Naive B cell (primary cell): ENCODE data around the gene COBL. TPM values are rescaled to one million over a fixed set of nuclear protein-coding genes. Genes with fewer than 3 reads are reported as not detected.

Experiments used
- ATAC-seq, 2 donors: fragments of 150-1000 bp; cut with Tn5 transposase; 2 replicates each; pipeline ENCODE4 v1.10.0; 2021; ENCODE audit warnings: low read depth in 2 of 2, mild to moderate bottlenecking in 2 of 2, moderate library complexity in 2 of 2
- DNase-seq: peaks from one replicate; pipeline ENCODE4 v3.0.0; 2022
- H3K27ac Mint-ChIP-seq, 6 donors: one replicate each; pipeline ENCODE4 v1.8.0; 2020 to 2022; ENCODE audit warnings: mild to moderate bottlenecking in 6 of 6, mixed read lengths in 6 of 6, moderate library complexity in 5 of 6, inconsistent platforms in 2 of 6
- H3K27me3 Mint-ChIP-seq, 3 donors: one replicate each; pipeline ENCODE4 v1.8.0; 2021 to 2022; ENCODE audit warnings: mixed read lengths in 3 of 3, mild to moderate bottlenecking in 1 of 3
- H3K36me3 Mint-ChIP-seq, 2 donors: one replicate each; pipeline ENCODE4 v1.8.0; 2020 to 2022; ENCODE audit warnings: mixed read lengths in 2 of 2, inconsistent platforms in 1 of 2, mild to moderate bottlenecking in 1 of 2
- H3K4me1 Mint-ChIP-seq, 3 donors: one replicate each; pipeline ENCODE4 v1.8.0; 2020 to 2022; ENCODE audit warnings: mixed read lengths in 3 of 3, inconsistent platforms in 1 of 3, mild to moderate bottlenecking in 1 of 3, moderate library complexity in 1 of 3
- H3K4me3 Mint-ChIP-seq, 8 donors: one replicate each; pipeline ENCODE4 v1.8.0; 2020 to 2022; ENCODE audit warnings: mild to moderate bottlenecking in 8 of 8, mixed read lengths in 8 of 8, moderate library complexity in 8 of 8, inconsistent platforms in 2 of 8
- H3K9me3 Mint-ChIP-seq, 7 donors: one replicate each; pipeline ENCODE4 v1.8.0; 2020 to 2022; ENCODE audit warnings: mixed read lengths in 7 of 7, mild to moderate bottlenecking in 5 of 7, inconsistent platforms in 2 of 7, moderate library complexity in 1 of 7
- polyA plus RNA-seq, 6 donors: library from polyadenylated mRNA; unstranded; fragments of 300-500 nt; fragmentation: Illumina TruSeq; gene quantifications; one replicate each; pipeline ENCODE4 v1.2.3, GENCODE V29; 2021; ENCODE audit warnings: low read depth in 6 of 6

The COBL gene
- polyA plus RNA-seq, 6 donors from 2014 or later, result not detected

DNA sequence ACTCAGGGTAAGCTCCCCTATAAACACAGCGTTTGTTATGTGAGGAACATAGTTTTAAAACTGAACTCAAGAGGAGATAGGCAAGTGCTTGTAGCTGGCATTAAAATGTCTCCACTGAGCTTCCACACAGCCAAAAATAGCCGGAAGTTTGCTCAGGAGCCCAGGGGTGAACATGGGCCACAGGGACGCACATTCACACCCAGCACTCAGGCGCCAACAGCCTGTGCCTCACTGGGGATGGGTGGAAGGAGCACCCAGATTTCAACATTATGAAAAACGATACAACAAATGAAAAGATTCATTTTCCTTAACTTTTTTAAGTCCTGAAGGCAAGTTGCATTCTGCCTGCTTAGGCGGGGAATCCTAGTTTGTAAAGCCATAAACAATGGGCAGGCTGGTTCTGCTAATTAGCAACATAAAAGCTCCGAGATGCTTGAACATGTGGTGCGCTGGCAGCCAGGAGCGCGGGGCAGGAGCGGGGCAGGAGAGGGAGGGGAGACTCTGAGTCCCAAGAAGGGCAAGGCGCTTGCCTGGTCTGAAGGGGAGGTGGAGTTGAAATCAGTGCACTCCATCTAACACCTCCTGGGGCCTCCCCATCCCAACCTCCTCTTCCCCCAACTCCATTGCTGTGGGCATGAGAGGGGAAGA lies 235.9 kb downstream of the COBL start:
- no peaks in the 10 kb centered on the region for H3K27me3 Mint-ChIP-seq
- H3K27ac Mint-ChIP-seq, result no peak overlapping the region
- H3K36me3 Mint-ChIP-seq, result no peaks in the 10 kb centered on the region
- H3K9me3 Mint-ChIP-seq, result no peaks in the 10 kb centered on the region
- peaks cover 0 to 4% (median 2%) of the 10 kb centered on the region in 3 donors for H3K4me1 Mint-ChIP-seq
- ATAC-seq, result no peak
- DNase-seq, result no peak
- H3K4me3 Mint-ChIP-seq, result no peak overlapping the region

DNA sequence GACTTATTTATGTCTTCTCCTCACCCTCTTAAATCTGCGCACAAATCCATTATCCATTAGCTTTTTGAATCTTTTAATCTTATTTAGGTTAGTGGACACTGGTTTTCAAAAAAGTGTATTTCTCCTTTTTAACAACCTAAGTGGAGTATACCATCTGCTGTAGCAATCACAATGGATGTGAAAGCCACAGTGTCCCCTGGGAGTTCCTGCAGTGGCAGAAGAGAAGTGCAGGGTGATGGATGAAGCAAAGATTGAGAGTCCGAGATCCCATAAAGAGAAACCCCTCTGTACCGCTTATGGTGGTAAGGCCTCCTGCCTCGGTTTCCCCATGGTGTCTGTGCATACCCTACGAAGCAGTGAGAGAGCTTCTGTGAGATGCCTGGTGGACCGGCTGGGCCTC lies 236.4 kb downstream of the COBL start:
- ATAC-seq, result no peak
- Mint-ChIP-seq H3K27me3 (no peaks in the 10 kb centered on the region), H3K4me1 (peaks cover 0 to 5% (median 3%) of the 10 kb centered on the region in 3 donors), H3K4me3 (no peak overlapping the region), H3K27ac (no peak overlapping the region), H3K36me3 (no peaks in the 10 kb centered on the region), H3K9me3 (no peaks in the 10 kb centered on the region)
- DNase-seq, result no peak

DNA sequence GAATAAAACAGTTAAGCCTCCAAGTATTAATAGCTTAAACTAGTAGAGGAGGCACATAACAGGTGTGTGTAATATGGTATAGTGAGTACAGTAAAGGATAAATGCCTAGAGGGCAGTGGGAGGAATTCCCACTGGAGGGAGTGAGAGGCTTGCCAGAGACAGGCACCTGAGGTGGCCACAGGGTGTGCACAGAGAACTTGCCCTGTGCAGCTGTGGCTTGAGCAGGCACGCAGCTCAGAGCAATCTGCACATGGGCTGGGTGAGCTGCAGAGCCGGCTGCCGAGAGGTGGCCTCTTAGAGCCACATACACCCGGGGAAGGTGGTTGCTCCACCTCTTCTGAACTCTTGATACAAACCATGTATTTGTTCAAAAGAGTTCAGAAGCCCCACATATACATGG lies 237.1 kb downstream of the COBL start:
- no peak overlapping the region for H3K4me3 Mint-ChIP-seq
- ATAC-seq (no peak), DNase-seq (no peak)
- H3K27ac Mint-ChIP-seq, result no peak overlapping the region
- H3K36me3 Mint-ChIP-seq, result no peaks in the 10 kb centered on the region
- H3K9me3 Mint-ChIP-seq, result no peaks in the 10 kb centered on the region
- H3K27me3 Mint-ChIP-seq, result no peaks in the 10 kb centered on the region
- H3K4me1 Mint-ChIP-seq, result peaks cover 0 to 5% (median 3%) of the 10 kb centered on the region in 3 donors

DNA sequence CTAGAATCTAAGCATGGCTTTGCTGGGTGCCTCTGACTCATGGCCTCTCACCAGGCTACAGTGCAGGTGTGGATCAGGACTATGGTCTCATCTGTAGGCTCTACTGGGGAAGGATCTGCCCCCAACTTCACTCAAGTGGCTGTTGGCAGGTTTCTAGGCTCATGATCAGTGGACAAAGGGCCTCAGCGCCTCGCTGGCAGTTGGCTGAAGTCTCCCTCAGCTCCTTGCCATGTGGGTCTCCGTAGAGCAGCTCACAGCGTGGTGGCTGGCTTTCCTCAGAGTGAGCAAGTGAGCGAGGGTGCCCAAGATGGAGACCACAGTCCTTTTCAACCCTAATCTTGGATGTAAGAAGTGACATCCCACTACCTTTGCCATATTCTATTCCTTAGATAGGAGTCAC lies 238.0 kb downstream of the COBL start:
- Mint-ChIP-seq H3K27ac (no peak overlapping the region), H3K27me3 (no peaks in the 10 kb centered on the region), H3K4me3 (no peak overlapping the region), H3K9me3 (no peaks in the 10 kb centered on the region), H3K4me1 (peaks cover 0 to 5% (median 3%) of the 10 kb centered on the region in 3 donors), H3K36me3 (no peaks in the 10 kb centered on the region)
- DNase-seq, result no peak
- ATAC-seq, result no peak

DNA sequence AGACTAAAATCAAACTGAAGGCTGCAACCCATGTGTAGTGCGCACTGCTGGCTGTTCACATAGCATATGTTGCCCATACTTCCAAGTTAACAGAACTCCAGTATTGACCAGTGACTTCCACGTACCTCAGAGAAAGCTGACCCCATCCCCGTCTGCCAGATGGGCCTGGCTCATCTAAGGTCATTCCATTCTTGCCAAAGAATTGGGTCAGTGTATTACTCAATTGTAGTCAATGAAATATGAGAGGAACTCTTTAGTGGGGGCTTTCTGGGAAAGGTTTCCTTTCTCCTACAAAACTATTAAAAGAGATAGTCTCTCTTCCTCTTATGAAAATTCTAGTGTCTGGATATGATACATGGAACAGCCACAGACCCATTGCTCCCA lies 238.6 kb downstream of the COBL start:
- Mint-ChIP-seq H3K4me1 (peaks cover 0 to 5% (median 3%) of the 10 kb centered on the region in 3 donors), H3K36me3 (no peaks in the 10 kb centered on the region), H3K9me3 (no peaks in the 10 kb centered on the region), H3K27ac (no peak overlapping the region), H3K4me3 (no peak overlapping the region), H3K27me3 (no peaks in the 10 kb centered on the region)
- DNase-seq (no peak), ATAC-seq (no peak)

DNA sequence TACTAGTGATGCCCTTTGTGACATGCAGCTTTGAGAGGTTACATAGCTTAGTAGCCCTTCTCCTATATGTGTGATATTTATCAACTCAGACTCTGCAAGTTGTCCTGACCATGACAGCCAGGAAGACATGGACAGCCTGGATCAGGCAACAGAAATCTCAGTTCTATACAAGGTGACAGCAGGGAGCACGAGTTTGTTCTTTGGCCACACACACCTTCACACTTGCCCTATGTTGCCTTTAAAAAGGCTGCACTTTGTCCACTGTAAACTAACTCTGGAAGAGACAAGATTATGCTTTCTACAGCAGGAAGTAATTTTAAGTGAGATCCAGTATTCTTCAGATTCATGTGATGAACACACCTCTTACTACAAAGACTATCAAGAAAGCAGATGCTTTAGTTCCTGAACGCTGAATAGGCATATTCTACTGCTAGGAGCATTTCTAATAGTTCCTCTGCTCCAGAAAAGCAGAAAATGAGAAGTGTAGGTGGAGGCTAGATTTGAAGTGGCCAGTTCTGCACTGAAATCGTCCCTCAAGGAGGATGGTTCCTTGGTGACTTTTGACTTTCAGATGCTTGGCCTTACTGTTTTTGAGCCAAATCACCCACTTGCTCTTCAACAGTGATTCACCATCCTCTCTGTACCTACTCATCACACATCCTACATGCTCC lies 239.2 kb downstream of the COBL start:
- no peaks in the 10 kb centered on the region for H3K27me3 Mint-ChIP-seq
- no peaks in the 10 kb centered on the region for H3K9me3 Mint-ChIP-seq
- peaks cover 0 to 5% (median 3%) of the 10 kb centered on the region in 3 donors for H3K4me1 Mint-ChIP-seq
- no peak for DNase-seq
- no peak overlapping the region for H3K4me3 Mint-ChIP-seq
- H3K36me3 Mint-ChIP-seq, result no peaks in the 10 kb centered on the region
- H3K27ac Mint-ChIP-seq, result peak overlapping the region in 1 of 6 donors; percentile 34
- ATAC-seq, result no peak

DNA sequence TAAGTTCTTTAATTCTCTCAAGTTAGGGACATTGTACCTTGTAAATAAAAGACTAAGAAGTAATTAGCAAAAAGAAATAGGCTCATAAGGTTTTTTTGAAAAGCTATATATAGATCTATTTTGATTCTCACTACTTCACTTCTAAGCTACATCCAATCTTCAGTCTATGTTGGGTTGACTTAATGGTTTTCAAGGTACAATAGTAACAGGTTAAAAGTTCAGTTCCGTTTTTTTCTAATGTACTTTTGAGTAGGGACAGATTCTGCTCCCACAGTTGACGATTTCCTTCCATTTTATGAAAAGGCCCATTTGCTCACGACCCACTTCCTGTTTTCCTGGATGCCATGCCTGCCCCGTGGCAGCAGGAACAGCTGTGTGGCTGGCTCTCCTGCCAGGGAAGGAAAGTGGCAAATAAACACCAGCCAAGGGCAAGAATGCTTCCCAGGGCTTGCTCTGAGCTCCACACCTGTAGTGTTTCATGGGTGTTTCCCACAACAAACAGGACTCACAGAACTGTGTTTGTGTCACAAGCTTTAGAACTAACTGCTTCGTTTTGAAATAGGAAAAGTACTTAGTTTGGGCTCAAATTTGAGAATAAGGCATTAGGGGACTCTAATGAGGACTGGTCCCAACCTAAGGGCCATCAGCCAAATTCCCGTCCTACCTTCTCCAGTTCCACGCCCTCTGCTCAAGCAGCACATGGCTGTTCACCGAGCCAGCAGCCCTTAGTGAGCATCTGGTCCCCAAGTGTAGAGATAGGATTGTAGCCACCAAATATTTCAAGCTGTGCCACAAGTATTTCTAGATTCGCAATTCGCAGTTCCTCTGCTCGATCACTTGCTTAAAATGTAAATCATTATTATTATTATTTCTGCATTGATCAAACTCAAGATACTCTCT lies 240.7 kb downstream of the COBL start:
- Mint-ChIP-seq H3K9me3 (no peaks in the 10 kb centered on the region), H3K27ac (peak overlapping the region in 1 of 6 donors; percentile 38), H3K36me3 (no peaks in the 10 kb centered on the region), H3K27me3 (no peaks in the 10 kb centered on the region), H3K4me3 (no peak overlapping the region), H3K4me1 (peaks cover 0 to 5% (median 3%) of the 10 kb centered on the region in 3 donors)
- ATAC-seq (peak in 1 of 2 donors; percentile 33), DNase-seq (no peak)

DNA sequence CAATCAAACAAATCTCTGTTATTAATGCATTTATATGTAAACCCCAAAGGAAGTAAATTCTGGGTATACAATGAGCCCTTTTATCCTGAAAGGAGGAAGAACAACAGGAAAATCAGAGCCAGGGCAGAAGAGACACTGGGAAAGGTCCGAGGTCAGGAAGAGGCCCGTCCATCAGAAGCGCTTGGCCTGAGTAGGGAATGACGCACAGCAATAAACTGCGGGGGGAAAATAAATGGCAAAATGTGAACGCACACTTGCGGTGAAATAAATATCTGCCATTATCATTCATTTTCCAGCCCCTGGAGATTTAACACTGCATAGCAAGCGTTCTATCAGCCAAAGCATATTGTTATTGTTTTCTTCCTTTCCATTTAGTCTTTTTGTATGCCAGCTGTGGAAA lies 243.4 kb downstream of the COBL start:
- ATAC-seq, result no peak
- no peak for DNase-seq
- Mint-ChIP-seq H3K36me3 (no peaks in the 10 kb centered on the region), H3K9me3 (no peaks in the 10 kb centered on the region), H3K27me3 (no peaks in the 10 kb centered on the region), H3K4me1 (peaks cover 0 to 5% (median 3%) of the 10 kb centered on the region in 3 donors), H3K4me3 (no peak overlapping the region), H3K27ac (no peak overlapping the region)

DNA sequence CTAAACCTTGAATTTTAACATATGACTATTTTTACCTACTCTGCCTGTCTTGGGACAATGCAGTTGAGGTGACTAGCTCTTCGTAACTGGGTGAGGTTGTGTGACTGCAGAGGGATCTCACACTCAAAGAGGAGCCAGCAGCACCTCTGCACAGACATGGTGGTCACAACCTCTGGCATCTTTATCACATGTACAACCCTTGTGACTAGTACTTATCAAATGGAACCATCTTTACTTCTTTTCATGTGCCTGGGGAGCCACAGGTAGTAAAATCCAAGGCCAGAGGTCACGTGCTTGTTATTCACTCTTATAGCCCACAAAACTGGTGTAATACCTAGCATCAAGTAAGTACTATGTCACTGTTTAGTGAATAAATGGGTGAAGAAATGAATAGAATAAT lies 244.3 kb downstream of the COBL start:
- H3K4me1 Mint-ChIP-seq, result peaks cover 0 to 5% (median 3%) of the 10 kb centered on the region in 3 donors
- H3K27ac Mint-ChIP-seq, result no peak overlapping the region
- ATAC-seq (no peak), DNase-seq (no peak)
- H3K4me3 Mint-ChIP-seq, result no peak overlapping the region
- no peaks in the 10 kb centered on the region for H3K36me3 Mint-ChIP-seq
- no peaks in the 10 kb centered on the region for H3K9me3 Mint-ChIP-seq
- no peaks in the 10 kb centered on the region for H3K27me3 Mint-ChIP-seq

DNA sequence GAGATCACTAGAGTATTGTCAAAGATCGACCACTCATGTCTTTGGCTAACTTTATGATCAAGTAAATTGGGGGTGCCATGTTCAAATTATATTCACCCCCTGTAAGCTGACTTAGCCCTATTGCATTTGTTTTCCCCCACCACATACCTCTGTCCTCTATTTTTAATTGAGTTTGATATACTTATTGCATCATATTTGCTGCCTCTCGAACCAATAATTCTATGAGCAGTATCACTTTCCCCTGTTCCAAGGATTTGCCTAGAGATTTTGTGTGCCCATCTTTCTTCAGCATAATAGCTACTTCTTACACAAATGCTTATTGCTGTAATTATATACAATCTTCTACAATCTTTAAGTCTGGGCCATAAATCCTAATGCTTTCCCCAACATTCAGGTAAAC lies 245.2 kb downstream of the COBL start:
- Mint-ChIP-seq H3K36me3 (no peaks in the 10 kb centered on the region), H3K27ac (no peak overlapping the region), H3K4me3 (no peak overlapping the region), H3K27me3 (no peaks in the 10 kb centered on the region), H3K9me3 (no peaks in the 10 kb centered on the region), H3K4me1 (peaks cover 0 to 5% (median 3%) of the 10 kb centered on the region in 3 donors)
- ATAC-seq (no peak), DNase-seq (no peak)

DNA sequence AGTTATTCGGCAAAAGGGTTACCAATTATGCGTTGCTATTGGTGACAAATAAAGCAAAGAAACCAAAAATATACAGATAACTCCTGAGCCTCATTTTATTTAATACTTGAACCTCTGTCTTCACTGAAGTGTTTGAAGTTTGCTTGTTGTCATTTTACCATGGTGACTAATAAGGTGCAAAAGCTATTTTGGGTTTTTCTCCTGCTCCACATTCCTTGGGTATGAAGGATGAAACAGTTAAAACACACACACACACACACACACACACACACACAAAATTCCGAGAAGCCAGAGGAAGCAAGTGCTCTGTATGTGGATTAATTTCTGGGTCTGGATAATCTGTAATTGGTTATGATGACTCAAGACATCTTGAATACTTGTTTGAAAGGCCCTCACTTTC lies 246.5 kb downstream of the COBL start:
- H3K9me3 Mint-ChIP-seq, result no peaks in the 10 kb centered on the region
- ATAC-seq (no peak), DNase-seq (no peak)
- no peaks in the 10 kb centered on the region for H3K36me3 Mint-ChIP-seq
- H3K4me3 Mint-ChIP-seq, result no peak overlapping the region
- no peak overlapping the region for H3K27ac Mint-ChIP-seq
- H3K27me3 Mint-ChIP-seq, result no peaks in the 10 kb centered on the region
- no peaks in the 10 kb centered on the region for H3K4me1 Mint-ChIP-seq

DNA sequence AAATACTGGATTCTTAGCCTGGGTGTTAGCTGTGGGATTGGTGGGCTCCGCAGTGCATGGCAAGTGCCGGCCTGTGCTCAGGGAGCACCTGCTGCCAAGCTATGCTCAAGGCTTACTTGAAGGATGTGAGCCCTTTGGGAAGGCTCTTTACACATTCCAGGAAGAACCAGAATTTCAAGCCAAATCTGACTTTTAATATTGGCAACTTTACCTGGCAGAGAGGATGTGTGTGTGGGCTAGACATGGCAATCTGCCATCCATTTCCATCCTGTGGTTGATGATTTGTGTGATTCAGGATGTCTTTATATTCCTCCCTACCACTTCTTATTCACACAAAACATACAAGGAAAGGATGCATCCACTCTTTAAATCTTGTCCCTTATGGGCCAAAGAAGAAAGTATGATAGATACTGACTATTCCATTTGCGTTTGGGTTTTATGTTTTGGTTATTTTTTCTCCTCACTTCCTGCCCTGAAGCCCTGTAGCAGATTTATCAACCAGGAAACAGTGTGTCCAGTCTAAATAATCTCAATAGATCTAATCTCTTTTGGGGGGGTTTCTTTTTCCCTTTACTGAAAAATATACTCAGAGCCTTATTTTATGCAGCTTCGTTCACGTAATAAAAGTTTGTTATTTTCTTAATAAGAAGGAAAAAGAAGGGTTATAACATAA lies 247.1 kb downstream of the COBL start:
- Mint-ChIP-seq H3K4me3 (no peak overlapping the region), H3K36me3 (no peaks in the 10 kb centered on the region), H3K27ac (peak overlapping the region in 1 of 6 donors; percentile 36), H3K4me1 (no peaks in the 10 kb centered on the region), H3K9me3 (no peaks in the 10 kb centered on the region), H3K27me3 (no peaks in the 10 kb centered on the region)
- ATAC-seq (no peak), DNase-seq (no peak)

DNA sequence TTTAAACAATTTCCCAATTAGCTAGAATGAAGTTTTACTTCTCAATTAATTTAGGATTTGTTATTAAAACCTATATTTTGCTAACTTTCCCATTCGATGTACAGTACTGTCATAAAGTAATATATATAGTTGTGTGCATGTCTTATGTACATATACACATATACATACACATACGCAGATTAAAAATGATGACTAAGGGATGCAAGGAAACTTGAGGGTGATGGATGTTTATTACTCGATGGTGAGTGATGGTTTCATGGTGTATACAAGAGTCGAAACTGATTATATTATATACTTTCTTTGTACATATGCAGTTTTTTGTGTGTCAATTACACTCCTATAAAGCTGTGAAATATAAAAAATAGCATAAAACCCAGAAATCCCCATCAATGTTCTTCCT lies 248.2 kb downstream of the COBL start:
- DNase-seq (no peak), ATAC-seq (no peak)
- no peaks in the 10 kb centered on the region for H3K9me3 Mint-ChIP-seq
- no peaks in the 10 kb centered on the region for H3K27me3 Mint-ChIP-seq
- H3K4me1 Mint-ChIP-seq, result no peaks in the 10 kb centered on the region
- H3K36me3 Mint-ChIP-seq, result no peaks in the 10 kb centered on the region
- no peak overlapping the region for H3K4me3 Mint-ChIP-seq
- H3K27ac Mint-ChIP-seq, result no peak overlapping the region
